Panc1 (cell line): ENCODE results near the gene GNAO1. TPM values are rescaled to one million over a fixed set of nuclear protein-coding genes. Genes with fewer than 3 reads are reported as not detected.

Experiments used
- ATAC-seq: fragments of 200-7000 bp; cut with Tn5 transposase; 2 replicates; pipeline ENCODE4 v1.9.1; 2020; ENCODE audit warnings: mild to moderate bottlenecking, moderate library complexity
- BruUV-seq: library from RNA; stranded (reverse); fragments of 400-500 nt; replicated peaks from 2 replicates; lab custom pipeline; 2021; lab: Mats Ljungman, UMichigan
- CTCF ChIA-PET: fragments of 300-600 bp; sonication (Branson Sonifier 250); formaldehyde crosslinking; loops from one replicate; lab custom pipeline; 2022; ENCODE audit warnings: antibody characterized with exemption; lab: Charles Lee
- POLR2A ChIA-PET: fragments of 300-600 bp; sonication (Branson Sonifier 250); formaldehyde crosslinking; loops from one replicate; lab custom pipeline; 2022; ENCODE audit warnings: antibody characterized with exemption; lab: Charles Lee
- DNase-seq: peaks from one replicate; pipeline ENCODE4 v3.0.0-alpha.2; 2010; ENCODE audit warnings: low read depth, low spot score
- H3K27ac ChIP-seq: 2 replicates; pipeline ENCODE4 v1.5.1; 2011; ENCODE audit warnings: mild to moderate bottlenecking, low read length, inconsistent platforms
- H3K27me3 ChIP-seq: fragments of 200-500 bp; sonication (Bioruptor generic); 2 replicates; pipeline ENCODE4 v1.6.0; 2014; ENCODE audit warnings: low read length, inconsistent platforms; ENCODE audit not compliant: control insufficient read depth, insufficient read depth
- H3K36me3 ChIP-seq: fragments of 200-500 bp; sonication (Bioruptor generic); 2 replicates; pipeline ENCODE4 v1.5.1; 2014; ENCODE audit warnings: inconsistent platforms, mild to moderate bottlenecking, low read length, moderate library complexity; ENCODE audit not compliant: control insufficient read depth, insufficient read depth
- H3K4me1 ChIP-seq: 2 replicates; pipeline ENCODE4 v1.5.1; 2011; ENCODE audit warnings: inconsistent platforms, mild to moderate bottlenecking, low read length, moderate library complexity; ENCODE audit not compliant: control insufficient read depth, insufficient read depth
- H3K4me3 ChIP-seq, 2 experiments: 2 replicates each; pipeline ENCODE4 v1.5.1; 2011 to 2012; ENCODE audit warnings: low read depth in 2 of 2, low read length in 2 of 2, mild to moderate bottlenecking in 2 of 2, inconsistent platforms in 1 of 2, moderate library complexity in 1 of 2
- H3K9me3 ChIP-seq: fragments of 200-500 bp; sonication (Bioruptor generic); 2 replicates; pipeline ENCODE4 v1.5.1; 2014; ENCODE audit warnings: low read depth, mild to moderate bottlenecking, inconsistent platforms, low read length, moderate library complexity; ENCODE audit not compliant: control insufficient read depth, insufficient read depth
- CTCF ChIP-seq: fragments of 450-650 bp; IDR thresholded peaks from 2 replicates; pipeline ENCODE4 v1.5.1; 2017; ENCODE audit warnings: mild to moderate bottlenecking
- POLR2AphosphoS5 ChIP-seq: IDR thresholded peaks from 2 replicates; pipeline ENCODE4 v1.6.1; 2012; ENCODE audit warnings: mild to moderate bottlenecking, low read depth, low read length, moderate library complexity
- REST ChIP-seq, 2 experiments: IDR thresholded peaks; 2 replicates each; pipeline ENCODE4 v1.6.1; 2011 to 2012; ENCODE audit warnings: low read depth in 2 of 2, control low read depth in 1 of 2, low read length in 1 of 2, mild to moderate bottlenecking in 1 of 2, moderate library complexity in 1 of 2; ENCODE audit not compliant: insufficient read depth in 1 of 2
- SIN3A ChIP-seq: IDR thresholded peaks from 2 replicates; pipeline ENCODE4 v1.6.1; 2012; ENCODE audit warnings: low read depth, mild to moderate bottlenecking, low read length, moderate library complexity, borderline replicate concordance; ENCODE audit not compliant: insufficient read depth
- TCF7L2 ChIP-seq: IDR thresholded peaks from 2 replicates; pipeline ENCODE4 v1.6.1; 2011; ENCODE audit warnings: mild to moderate bottlenecking, low read depth, low read length, inconsistent platforms
- in situ Hi-C: cut with HindIII; loops from 2 replicates; pipeline ENCODE4 v1.10.0; 2016; ENCODE audit warnings: low sequenced_read_pairs, low pct_unique_long_range_greater_than_20kb
- intact Hi-C: fragments of 100-400 bp; cut with micrococcal nuclease; formaldehyde crosslinking; loops from one replicate; pipeline ENCODE4 v1.10.0; 2022; ENCODE audit not compliant: unreplicated experiment
- total RNA-seq: library from RNA; stranded (reverse); gene quantifications from one replicate; pipeline ENCODE4 v1.2.1, GENCODE V29; 2021; ENCODE audit not compliant: unreplicated experiment

GNAO1 gene
- total RNA-seq, 1 experiment from 2014 or later, result 33.4 TPM

- POLR2A ChIA-PET, result no interaction called here
- CTCF ChIA-PET, result no interaction called here
Measured at GRCh38 chr16:56244612-56245011, 53.3 kb downstream of the GNAO1 start.

GRCh38 chr16:56245197-56245596 lies 53.9 kb downstream of the GNAO1 start:
- peak; percentile 59 for ATAC-seq

More at GRCh38 chr16:56244612-56245011, 53.3 kb downstream of the GNAO1 start:
- Histone ChIP-seq H3K27me3 (no peaks in the 10 kb centered on the region), H3K36me3 (no peaks in the 10 kb centered on the region), H3K9me3 (no peaks in the 10 kb centered on the region), H3K4me3 (no peak overlapping the region), H3K27ac (peak overlapping the region; percentile 86), H3K4me1 (peaks cover 32% of the 10 kb centered on the region)
- no TSS peak for BruUV-seq
- ATAC-seq, result no peak
- DNase-seq, result no peak
- TF ChIP-seq REST (IDR thresholded peaks at IDR 0.05; ENCODE audit: insufficient read depth in 1 of 2, low read depth in 2 of 2, low read length in 1 of 2) (no peak), CTCF (no peak)
- in situ Hi-C loops, result no loop called here
- intact Hi-C loops, result no loop called here

More at GRCh38 chr16:56245197-56245596, 53.9 kb downstream of the GNAO1 start:
- POLR2A ChIA-PET, result no interaction called here
- Histone ChIP-seq H3K36me3 (no peaks in the 10 kb centered on the region), H3K9me3 (no peaks in the 10 kb centered on the region), H3K4me3 (no peak overlapping the region), H3K4me1 (peaks cover 32% of the 10 kb centered on the region), H3K27ac (peak overlapping the region; percentile 86), H3K27me3 (no peaks in the 10 kb centered on the region)
- intact Hi-C loops (no loop called here), in situ Hi-C loops (no loop called here)
- TF ChIP-seq SIN3A, result no peak
- TF ChIP-seq CTCF, result no peak
- TF ChIP-seq REST (IDR thresholded peaks at IDR 0.05; ENCODE audit: insufficient read depth in 1 of 2, low read depth in 2 of 2, low read length in 1 of 2), result no peak
- TF ChIP-seq TCF7L2, result no peak
- no peak for TF ChIP-seq POLR2AphosphoS5
- no peak for DNase-seq
- CTCF ChIA-PET, result no interaction called here
- no TSS peak for BruUV-seq
